ENCODE results near the gene ACR.

The ACR gene

DNA sequence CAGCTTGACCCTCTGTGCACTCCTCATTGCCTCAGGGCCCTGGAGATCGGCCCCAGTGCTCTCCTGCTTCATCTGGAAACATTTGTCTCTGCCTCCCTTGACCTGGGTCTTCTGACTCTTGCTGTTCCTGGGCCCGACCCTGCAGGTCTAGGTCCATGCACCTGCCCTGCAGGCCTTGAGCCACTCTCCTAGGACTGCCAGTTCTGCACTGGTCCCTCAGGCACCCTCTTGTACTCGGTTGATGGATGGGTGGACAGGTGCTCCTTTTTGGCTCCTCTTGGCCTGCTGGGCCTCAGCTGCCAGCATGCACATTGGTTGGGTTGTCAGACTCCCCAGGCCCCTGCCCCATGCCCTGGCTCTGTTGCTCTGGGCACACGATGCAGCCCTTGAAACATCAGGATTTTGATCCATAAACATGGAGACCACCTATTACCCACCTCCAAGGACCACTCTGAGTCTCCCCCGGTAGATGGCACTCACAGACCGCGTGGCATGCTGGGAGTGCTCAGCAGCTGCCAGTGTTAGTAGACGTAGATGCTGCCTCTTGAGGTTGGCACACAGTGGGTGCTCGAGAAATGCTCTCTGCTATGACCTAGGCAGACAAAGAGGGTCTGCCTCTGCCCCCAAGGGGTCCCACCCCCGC lies 20.2 kb upstream of the ACR start:
- H3K36me3 Mint-ChIP-seq (ENCODE audit: low read depth) = peaks cover 41% of the 10 kb centered on the region
- peaks cover 54% of the 10 kb centered on the region for H3K27me3 Mint-ChIP-seq (ENCODE audit: low read depth, poor library complexity)
- TF ChIP-seq, protein P1, sequence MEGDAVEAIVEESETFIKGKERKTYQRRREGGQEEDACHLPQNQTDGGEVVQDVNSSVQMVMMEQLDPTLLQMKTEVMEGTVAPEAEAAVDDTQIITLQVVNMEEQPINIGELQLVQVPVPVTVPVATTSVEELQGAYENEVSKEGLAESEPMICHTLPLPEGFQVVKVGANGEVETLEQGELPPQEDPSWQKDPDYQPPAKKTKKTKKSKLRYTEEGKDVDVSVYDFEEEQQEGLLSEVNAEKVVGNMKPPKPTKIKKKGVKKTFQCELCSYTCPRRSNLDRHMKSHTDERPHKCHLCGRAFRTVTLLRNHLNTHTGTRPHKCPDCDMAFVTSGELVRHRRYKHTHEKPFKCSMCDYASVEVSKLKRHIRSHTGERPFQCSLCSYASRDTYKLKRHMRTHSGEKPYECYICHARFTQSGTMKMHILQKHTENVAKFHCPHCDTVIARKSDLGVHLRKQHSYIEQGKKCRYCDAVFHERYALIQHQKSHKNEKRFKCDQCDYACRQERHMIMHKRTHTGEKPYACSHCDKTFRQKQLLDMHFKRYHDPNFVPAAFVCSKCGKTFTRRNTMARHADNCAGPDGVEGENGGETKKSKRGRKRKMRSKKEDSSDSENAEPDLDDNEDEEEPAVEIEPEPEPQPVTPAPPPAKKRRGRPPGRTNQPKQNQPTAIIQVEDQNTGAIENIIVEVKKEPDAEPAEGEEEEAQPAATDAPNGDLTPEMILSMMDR (IDR thresholded peaks at IDR 0.05) = no peak
- peaks cover 14% of the 10 kb centered on the region for H3K4me1 Mint-ChIP-seq
- H3K4me3 Mint-ChIP-seq = no peak overlapping the region
- DNase-seq = no peak
- no peak overlapping the region for H3K27ac Mint-ChIP-seq
- no peaks in the 10 kb centered on the region for H3K9me3 Mint-ChIP-seq

DNA sequence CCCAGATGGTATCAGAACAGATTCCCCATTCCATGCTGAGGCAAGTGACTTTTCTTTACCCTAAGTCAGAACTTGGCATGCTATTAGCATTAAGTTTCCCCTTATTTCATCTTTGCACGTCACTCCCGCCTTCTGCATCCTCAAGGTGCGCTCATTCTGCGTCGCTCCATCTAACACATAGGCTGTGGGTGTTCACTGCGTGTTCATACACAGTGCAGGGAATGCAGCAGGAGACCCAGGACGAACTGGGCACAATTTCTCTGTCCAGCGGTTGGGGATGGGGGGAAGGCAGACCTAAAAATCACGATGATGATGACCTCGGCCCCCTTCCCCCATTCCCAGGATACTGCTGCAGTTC lies 19.7 kb upstream of the ACR start:
- peaks cover 46% of the 10 kb centered on the region for H3K36me3 Mint-ChIP-seq (ENCODE audit: low read depth)
- peaks cover 19% of the 10 kb centered on the region for H3K4me1 Mint-ChIP-seq
- DNase-seq = no peak
- H3K27ac Mint-ChIP-seq = no peak overlapping the region
- H3K27me3 Mint-ChIP-seq (ENCODE audit: low read depth, poor library complexity) = peaks cover 59% of the 10 kb centered on the region
- no peak overlapping the region for H3K4me3 Mint-ChIP-seq
- H3K9me3 Mint-ChIP-seq = no peaks in the 10 kb centered on the region
- TF ChIP-seq, protein P1 (IDR thresholded peaks at IDR 0.05) = no peak

GRCh38 chr22:50719814-50720300 lies 18.1 kb upstream of the ACR start:
- H3K4me1 Mint-ChIP-seq = peaks cover 34% of the 10 kb centered on the region
- peaks cover 58% of the 10 kb centered on the region for H3K36me3 Mint-ChIP-seq (ENCODE audit: low read depth)
- H3K4me3 Mint-ChIP-seq = peak overlapping the region; percentile 38
- peaks cover 60% of the 10 kb centered on the region for H3K27me3 Mint-ChIP-seq (ENCODE audit: low read depth, poor library complexity)
- no peaks in the 10 kb centered on the region for H3K9me3 Mint-ChIP-seq
- no peak overlapping the region for H3K27ac Mint-ChIP-seq
- DNase-seq = no peak
- TF ChIP-seq, protein P1 (IDR thresholded peaks at IDR 0.05) = no peak

GRCh38 chr22:50720301-50721256 lies 17.4 kb upstream of the ACR start:
- Mint-ChIP-seq H3K36me3 (ENCODE audit: low read depth) (peaks cover 62% of the 10 kb centered on the region), H3K9me3 (no peaks in the 10 kb centered on the region), H3K27me3 (ENCODE audit: low read depth, poor library complexity) (peaks cover 64% of the 10 kb centered on the region), H3K4me3 (no peak overlapping the region), H3K4me1 (peaks cover 41% of the 10 kb centered on the region), H3K27ac (no peak overlapping the region)
- peak; percentile 66 for DNase-seq
- TF ChIP-seq, protein P1 (IDR thresholded peaks at IDR 0.05) = no peak

- no peaks in the 10 kb centered on the region for H3K9me3 Mint-ChIP-seq
- no peak overlapping the region for H3K4me3 Mint-ChIP-seq
- no peak for DNase-seq
- H3K27me3 Mint-ChIP-seq (ENCODE audit: low read depth, poor library complexity) = peaks cover 59% of the 10 kb centered on the region
- peaks cover 39% of the 10 kb centered on the region for H3K4me1 Mint-ChIP-seq
- peaks cover 59% of the 10 kb centered on the region for H3K36me3 Mint-ChIP-seq (ENCODE audit: low read depth)
- TF ChIP-seq, protein P1 (IDR thresholded peaks at IDR 0.05) = no peak
- no peak overlapping the region for H3K27ac Mint-ChIP-seq
Observed at GRCh38 chr22:50721257-50721844, 16.7 kb upstream of the ACR start.
